ENCODE measurements around the gene ABCB6.

ABCB6 gene

GRCh38 chr2:219174801-219175200 lies 44.0 kb downstream of the ABCB6 start:
- no peak for DNase-seq (ENCODE audit: low read depth, low spot score)
- no peak overlapping the region for H3K4me3 ChIP-seq (ENCODE audit: low read depth, low read length)
- TF ChIP-seq CTCF (IDR thresholded peaks at IDR 0.05; ENCODE audit: insufficient read depth, low read length, missing control alignments): no peak
- ChIA-PET POLR2A (no interaction called here), CTCF (interaction anchor here (0.7 to 9.4 kb wide), 10 partner anchors 10 to 176 kb away, joined by 3 to 154 read pairs (median 13); partner anchors contain the start of gene NHEJ1)

- ChIA-PET POLR2A (interaction anchor here (0.9 kb wide), 1 partner anchor 119 kb away, joined by 3 read pairs; no protein-coding TSS in a partner anchor), CTCF (interaction anchor here (0.6 to 9.4 kb wide), 10 partner anchors 9 to 177 kb away, joined by 3 to 154 read pairs (median 12); partner anchors contain the start of gene NHEJ1)
- no peak for TF ChIP-seq CTCF (IDR thresholded peaks at IDR 0.05; ENCODE audit: insufficient read depth, low read length, missing control alignments)
- H3K4me3 ChIP-seq (ENCODE audit: low read depth, low read length): no peak overlapping the region
- no peak for DNase-seq (ENCODE audit: low read depth, low spot score)
Observed at GRCh38 chr2:219174146-219174545, 44.6 kb downstream of the ABCB6 start.

- ChIA-PET CTCF (interaction anchor here (0.8 to 9.4 kb wide), 11 partner anchors 13 to 149 kb away, joined by 3 to 154 read pairs (median 15); partner anchors contain the start of genes NHEJ1 and ZFAND2B), POLR2A (interaction anchor here (0.9 kb wide), 1 partner anchor 120 kb away, joined by 3 read pairs; no protein-coding TSS in a partner anchor)
- DNase-seq (ENCODE audit: low read depth, low spot score): no peak
- TF ChIP-seq CTCF (IDR thresholded peaks at IDR 0.05; ENCODE audit: insufficient read depth, low read length, missing control alignments): no peak
- no peak overlapping the region for H3K4me3 ChIP-seq (ENCODE audit: low read depth, low read length)
Observed at GRCh38 chr2:219173176-219173575, 45.6 kb downstream of the ABCB6 start.

- DNase-seq (ENCODE audit: low read depth, low spot score): no peak
- ChIA-PET CTCF (interaction anchor here (0.8 to 9.4 kb wide), 22 partner anchors 9 to 207 kb away, joined by 3 to 154 read pairs (median 4); partner anchors contain the start of genes ABCB6, ANKZF1, ATG9A and NHEJ1), POLR2A (interaction anchor here (1.0 kb wide), 1 partner anchor 34 kb away, joined by 3 read pairs; the partner anchor contains the start of gene ZFAND2B)
- no peak overlapping the region for H3K4me3 ChIP-seq (ENCODE audit: low read depth, low read length)
- no peak for TF ChIP-seq CTCF (IDR thresholded peaks at IDR 0.05; ENCODE audit: insufficient read depth, low read length, missing control alignments)
Observed at GRCh38 chr2:219172231-219173154, 46.3 kb downstream of the ABCB6 start.

- POLR2A ChIA-PET: interaction anchor here (1.0 kb wide), 1 partner anchor 36 kb away, joined by 3 read pairs; the partner anchor contains the start of gene ZFAND2B
- DNase-seq (ENCODE audit: low read depth, low spot score): peak; percentile 75
- no peak overlapping the region for H3K4me3 ChIP-seq (ENCODE audit: low read depth, low read length)
- CTCF ChIA-PET: interaction anchor here (0.6 to 9.4 kb wide), 39 partner anchors 8 to 359 kb away, joined by 3 to 154 read pairs (median 4); partner anchors contain the start of genes ABCB6, ANKZF1, ATG9A and CFAP65
- TF ChIP-seq CTCF (IDR thresholded peaks at IDR 0.05; ENCODE audit: insufficient read depth, low read length, missing control alignments): peak; percentile 27
Observed at GRCh38 chr2:219171231-219171651, 47.5 kb downstream of the ABCB6 start.

All from AG04449 (cell line).